Left hindlimb (tissue), 1 donor: Measurements from ENCODE around the gene PRKACB.
A peak's percentile ranks its signal among the peaks of the same experiment; 100 is the strongest.
"Not testable (repeated sequence)": the region's sequence is repeated elsewhere in the genome, so short reads cannot be mapped to it uniquely, and the experiment has no call there.

Source experiments
- DNase-seq: peaks from one replicate; pipeline ENCODE4 v3.0.0-alpha.2; 2018

The PRKACB gene

GRCh38 chr1:84143796-84144565 lies at the start of gene PRKACB:
Gene PRKACB (plus strand): TSS chr1:84144271. CDS start chr1:84144362, 91 bp downstream.
- no peak for DNase-seq

- DNase-seq = no peak
These were observed 48.8 kb upstream of the PRKACB start for GRCh38 chr1:84095308-84095707.

GRCh38 chr1:84096176-84096575 lies 47.9 kb upstream of the PRKACB start:
- no peak for DNase-seq

- no peak for DNase-seq
These were observed 42.9 kb upstream of the PRKACB start for GRCh38 chr1:84101204-84101603.

GRCh38 chr1:84103197-84103992 lies 40.7 kb upstream of the PRKACB start:
- DNase-seq = no peak

GRCh38 chr1:84107538-84107937 lies 36.5 kb upstream of the PRKACB start:
- DNase-seq = not testable (repeated sequence)

- DNase-seq = no peak
These were observed 36.1 kb upstream of the PRKACB start for GRCh38 chr1:84107955-84108354.

- DNase-seq = no peak
These were observed 35.0 kb upstream of the PRKACB start for GRCh38 chr1:84108900-84109578.

GRCh38 chr1:84110629-84111028 lies 33.4 kb upstream of the PRKACB start:
- no peak for DNase-seq

GRCh38 chr1:84116558-84116957 lies 27.5 kb upstream of the PRKACB start:
- DNase-seq = no peak

- no peak for DNase-seq
These were observed 26.2 kb upstream of the PRKACB start for GRCh38 chr1:84117868-84118267.

- DNase-seq = no peak
These were observed 22.7 kb upstream of the PRKACB start for GRCh38 chr1:84121360-84121759.

- peak; percentile 41 for DNase-seq
These were observed 21.2 kb upstream of the PRKACB start for GRCh38 chr1:84122780-84123382.

- no peak for DNase-seq
These were observed 10.6 kb upstream of the PRKACB start for GRCh38 chr1:84133479-84133878.

GRCh38 chr1:84135341-84135740 lies 8.7 kb upstream of the PRKACB start:
- no peak for DNase-seq

GRCh38 chr1:84141182-84142003 lies 2.7 kb upstream of the PRKACB start:
- DNase-seq = no peak

- DNase-seq = no peak
These were observed 997 bp downstream of the PRKACB start for GRCh38 chr1:84145068-84145467.

GRCh38 chr1:84146411-84147032 lies 2.5 kb downstream of the PRKACB start:
- DNase-seq = no peak

- no peak for DNase-seq
These were observed 4.7 kb downstream of the PRKACB start for GRCh38 chr1:84148758-84149157.

GRCh38 chr1:84152649-84153056 lies 8.6 kb downstream of the PRKACB start:
- DNase-seq = no peak

GRCh38 chr1:84155517-84155916 lies 11.4 kb downstream of the PRKACB start:
- DNase-seq = no peak

- DNase-seq = no peak
These were observed 12.1 kb downstream of the PRKACB start for GRCh38 chr1:84156210-84156621.
